Brain microvascular endothelial cell (primary cell): ENCODE results near the gene STAG3.

Experiments used
- DNase-seq: peaks from one replicate; pipeline ENCODE4 v3.0.0-alpha.2; 2020
- H3K27ac ChIP-seq: fragments of 250-450 bp; sonication (Bioruptor Pico); 2 replicates; pipeline ENCODE4 v1.5.1; 2020; ENCODE audit warnings: mild to moderate bottlenecking, moderate library complexity
- H3K27me3 ChIP-seq: fragments of 250-450 bp; sonication (Bioruptor Pico); replicated peaks from 2 replicates; pipeline ENCODE4 v1.5.1; 2020; ENCODE audit warnings: mild to moderate bottlenecking
- H3K36me3 ChIP-seq: fragments of 250-450 bp; sonication (Bioruptor Pico); replicated peaks from 2 replicates; pipeline ENCODE4 v1.5.1; 2020; ENCODE audit warnings: mild to moderate bottlenecking
- H3K4me3 ChIP-seq: 2 replicates; pipeline ENCODE4 v1.5.1; 2011; ENCODE audit warnings: low read depth, mild to moderate bottlenecking, control low read depth, low read length, moderate library complexity
- in situ Hi-C: cut with HindIII; loops from 2 replicates; pipeline ENCODE4 v1.10.0; 2017; ENCODE audit warnings: low sequenced_read_pairs, low pct_ligation_motif_present
- TF ChIP-seq, protein P1 (sequence below): IDR thresholded peaks from 2 replicates; pipeline ENCODE4 v1.5.1; 2011; ENCODE audit warnings: low read depth, mild to moderate bottlenecking, moderate library complexity, low read length, control low read depth, inconsistent platforms; ENCODE audit errors: missing control alignments

Gene STAG3

DNA sequence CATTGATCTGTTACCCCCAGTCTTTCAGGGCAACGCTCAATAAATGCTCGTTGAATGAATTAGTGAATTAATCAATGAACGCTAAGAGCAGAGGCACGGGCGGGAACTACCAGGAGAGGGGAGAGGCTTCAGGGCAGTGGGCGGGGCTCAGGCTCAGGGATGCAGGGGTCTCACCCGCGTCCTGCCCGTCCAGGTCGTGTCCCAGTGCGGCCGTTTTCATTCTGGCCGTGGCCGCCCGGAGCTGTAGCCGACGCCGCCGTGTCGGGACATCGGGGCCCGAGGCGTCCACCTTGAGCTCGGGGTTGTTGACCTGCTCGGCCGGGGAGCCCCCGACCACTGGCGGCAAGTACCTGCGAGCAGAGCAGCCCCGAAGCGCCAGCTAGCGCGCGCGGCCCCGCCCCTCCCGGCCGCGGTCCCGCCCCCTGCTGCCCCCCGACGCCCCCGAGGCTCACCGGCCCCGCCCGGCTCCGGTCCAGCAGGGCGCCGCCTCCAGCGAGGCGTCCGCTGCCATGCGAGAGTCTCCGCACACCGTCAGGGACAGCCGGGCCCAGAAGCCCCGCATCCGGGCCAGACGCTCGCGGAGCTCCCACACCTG, 6.5 kb upstream of the STAG3 start:
- no peaks in the 10 kb centered on the region for H3K36me3 ChIP-seq
- H3K27ac ChIP-seq: no peak overlapping the region
- H3K4me3 ChIP-seq: peak overlapping the region; percentile 36
- no peak for DNase-seq
- TF ChIP-seq, protein P1, sequence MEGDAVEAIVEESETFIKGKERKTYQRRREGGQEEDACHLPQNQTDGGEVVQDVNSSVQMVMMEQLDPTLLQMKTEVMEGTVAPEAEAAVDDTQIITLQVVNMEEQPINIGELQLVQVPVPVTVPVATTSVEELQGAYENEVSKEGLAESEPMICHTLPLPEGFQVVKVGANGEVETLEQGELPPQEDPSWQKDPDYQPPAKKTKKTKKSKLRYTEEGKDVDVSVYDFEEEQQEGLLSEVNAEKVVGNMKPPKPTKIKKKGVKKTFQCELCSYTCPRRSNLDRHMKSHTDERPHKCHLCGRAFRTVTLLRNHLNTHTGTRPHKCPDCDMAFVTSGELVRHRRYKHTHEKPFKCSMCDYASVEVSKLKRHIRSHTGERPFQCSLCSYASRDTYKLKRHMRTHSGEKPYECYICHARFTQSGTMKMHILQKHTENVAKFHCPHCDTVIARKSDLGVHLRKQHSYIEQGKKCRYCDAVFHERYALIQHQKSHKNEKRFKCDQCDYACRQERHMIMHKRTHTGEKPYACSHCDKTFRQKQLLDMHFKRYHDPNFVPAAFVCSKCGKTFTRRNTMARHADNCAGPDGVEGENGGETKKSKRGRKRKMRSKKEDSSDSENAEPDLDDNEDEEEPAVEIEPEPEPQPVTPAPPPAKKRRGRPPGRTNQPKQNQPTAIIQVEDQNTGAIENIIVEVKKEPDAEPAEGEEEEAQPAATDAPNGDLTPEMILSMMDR: no peak
- H3K27me3 ChIP-seq: peaks cover 4% of the 10 kb centered on the region
- in situ Hi-C loops: no loop called here

DNA sequence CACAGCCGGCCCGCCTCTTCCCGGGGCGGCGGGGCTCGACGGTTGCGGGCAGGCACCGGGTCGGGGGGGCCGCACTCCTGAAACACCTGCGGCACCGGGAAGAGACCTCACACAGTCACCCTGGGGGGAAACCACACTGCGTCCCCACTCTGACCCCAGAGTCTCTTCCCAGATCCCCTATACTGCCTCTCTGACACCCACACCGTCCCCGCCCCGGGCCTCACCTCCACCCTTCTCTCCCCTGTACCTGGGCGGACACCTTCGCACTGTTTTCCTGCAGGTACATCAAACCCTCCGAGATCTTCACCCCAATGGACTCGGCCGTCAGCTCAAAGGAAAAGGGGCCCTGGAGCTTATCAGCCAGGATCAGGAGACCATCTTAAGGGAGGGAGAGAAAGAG, 5.9 kb upstream of the STAG3 start:
- peaks cover 4% of the 10 kb centered on the region for H3K27me3 ChIP-seq
- TF ChIP-seq, protein P1: no peak

DNA sequence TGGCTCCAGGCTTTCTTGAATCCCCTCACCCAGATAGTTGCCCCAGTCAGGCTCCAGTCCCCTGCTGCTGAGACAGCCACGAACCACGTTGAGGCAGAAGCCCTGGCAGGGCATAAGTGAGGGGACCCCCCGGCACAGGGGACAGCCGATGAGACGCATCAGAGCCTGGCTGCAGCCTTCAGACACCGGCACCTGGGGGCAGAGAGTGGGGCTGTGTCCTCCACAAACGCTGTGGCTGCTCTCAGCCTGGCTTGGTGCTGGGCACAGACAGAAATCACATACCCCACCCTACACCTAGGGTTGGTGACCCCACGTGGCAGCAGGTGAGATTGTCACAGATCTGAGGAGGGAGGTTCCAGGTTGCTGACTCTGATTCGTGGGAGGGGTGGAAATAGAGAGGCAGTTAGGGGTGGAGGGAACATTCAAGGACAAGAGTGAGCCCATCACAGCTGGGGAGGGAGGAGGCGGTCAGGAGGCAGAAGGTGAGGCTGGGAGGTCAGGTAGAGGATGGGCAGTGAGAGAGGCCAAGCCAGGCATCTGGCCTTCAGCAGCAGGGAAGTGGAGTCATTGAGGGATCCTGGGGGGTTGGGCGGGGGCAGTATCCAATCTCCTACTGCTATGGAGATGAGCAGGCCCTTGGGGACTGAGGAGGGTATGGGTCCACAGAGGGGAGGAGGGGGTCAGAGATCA, 3.8 kb upstream of the STAG3 start:
- TF ChIP-seq, protein P1: no peak

More for the DNA sequence above, 5.9 kb upstream of the STAG3 start:
- no peak for DNase-seq
- Histone ChIP-seq H3K27ac (no peak overlapping the region), H3K36me3 (no peaks in the 10 kb centered on the region), H3K4me3 (no peak overlapping the region)
- in situ Hi-C loops: no loop called here

DNA sequence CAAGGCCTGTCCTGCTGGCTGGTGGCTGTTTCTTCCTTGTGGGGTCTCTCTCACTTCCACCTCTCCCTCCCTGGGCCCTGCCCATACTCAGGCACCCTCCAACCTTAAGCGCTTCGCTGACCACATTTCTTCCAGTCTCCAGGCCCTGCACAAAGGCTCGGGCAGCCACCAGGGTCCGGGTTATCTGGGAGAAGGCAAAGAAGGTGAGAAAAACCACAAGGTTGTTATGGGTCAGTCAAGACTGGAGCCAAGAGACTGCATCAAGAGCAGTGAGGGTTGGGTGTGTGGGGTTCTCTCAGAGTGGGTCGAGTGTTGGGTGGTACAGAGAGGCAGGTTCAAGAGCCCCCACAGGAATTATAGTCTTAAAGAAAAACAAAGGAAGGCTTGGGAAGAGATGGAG, 3.1 kb upstream of the STAG3 start:
- TF ChIP-seq, protein P1: no peak
- H3K4me3 ChIP-seq: no peak overlapping the region

More for the DNA sequence above, 3.8 kb upstream of the STAG3 start:
- Histone ChIP-seq H3K36me3 (no peaks in the 10 kb centered on the region), H3K27me3 (no peaks in the 10 kb centered on the region), H3K4me3 (no peak overlapping the region), H3K27ac (no peak overlapping the region)
- no peak for DNase-seq
- in situ Hi-C loops: no loop called here

DNA sequence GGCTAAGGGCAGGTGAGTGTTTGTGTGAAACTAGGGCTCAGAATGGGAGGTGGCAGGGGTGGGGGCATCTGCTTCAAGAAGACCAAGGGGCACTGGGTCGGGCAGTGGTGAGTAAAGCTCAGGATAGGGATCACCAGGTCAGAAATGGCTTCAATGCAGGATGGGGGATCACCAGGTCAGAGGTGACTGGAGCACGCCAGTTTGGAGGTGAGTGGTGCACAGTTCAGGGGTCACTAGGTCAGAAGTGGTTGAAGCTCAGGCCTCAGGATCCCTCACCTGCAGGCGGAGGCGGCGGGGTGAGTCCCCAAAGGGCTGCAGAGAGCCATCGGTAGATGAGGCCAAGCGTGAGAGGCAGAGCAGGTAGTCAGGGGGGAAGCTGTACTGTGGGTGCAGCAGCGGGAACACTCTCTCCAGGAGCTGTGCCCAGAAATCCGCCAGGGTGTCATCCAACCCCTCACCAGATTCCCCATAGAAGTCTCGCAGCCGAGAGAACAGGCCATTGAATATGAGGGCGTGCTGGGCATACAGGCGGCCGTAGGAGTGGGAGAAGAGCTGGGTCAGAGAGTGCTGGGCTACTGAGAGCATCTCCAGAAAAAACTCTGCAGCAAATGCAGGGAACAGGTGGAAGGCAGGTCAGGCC, 2.3 kb upstream of the STAG3 start:
- Histone ChIP-seq H3K27me3 (no peaks in the 10 kb centered on the region), H3K36me3 (no peaks in the 10 kb centered on the region), H3K4me3 (no peak overlapping the region), H3K27ac (no peak overlapping the region)
- in situ Hi-C loops: no loop called here
- TF ChIP-seq, protein P1: no peak
- no peak for DNase-seq

More for the DNA sequence above, 3.1 kb upstream of the STAG3 start:
- in situ Hi-C loops: no loop called here
- DNase-seq: no peak
- Histone ChIP-seq H3K36me3 (no peaks in the 10 kb centered on the region), H3K27ac (no peak overlapping the region), H3K27me3 (no peaks in the 10 kb centered on the region)
